Retinal pigment epithelial cell (primary cell): ENCODE measurements around the gene MAD2L2.
"Not testable (repeated sequence)": the region's sequence is repeated elsewhere in the genome, so short reads cannot be mapped to it uniquely, and the experiment has no call there.

Experiments
- DNase-seq: peaks from one replicate; pipeline ENCODE4 v3.0.0-alpha.2; 2010; ENCODE audit warnings: low read depth
- H3K4me3 ChIP-seq: 2 replicates; pipeline ENCODE4 v1.5.1; 2011; ENCODE audit warnings: mild to moderate bottlenecking, low read length, control low read depth, moderate library complexity
- CTCF ChIP-seq: conservative IDR thresholded peaks from 2 replicates; pipeline ENCODE4 v1.5.1; 2011; ENCODE audit warnings: low read depth, low read length, control low read depth, inconsistent platforms

The MAD2L2 gene

DNA sequence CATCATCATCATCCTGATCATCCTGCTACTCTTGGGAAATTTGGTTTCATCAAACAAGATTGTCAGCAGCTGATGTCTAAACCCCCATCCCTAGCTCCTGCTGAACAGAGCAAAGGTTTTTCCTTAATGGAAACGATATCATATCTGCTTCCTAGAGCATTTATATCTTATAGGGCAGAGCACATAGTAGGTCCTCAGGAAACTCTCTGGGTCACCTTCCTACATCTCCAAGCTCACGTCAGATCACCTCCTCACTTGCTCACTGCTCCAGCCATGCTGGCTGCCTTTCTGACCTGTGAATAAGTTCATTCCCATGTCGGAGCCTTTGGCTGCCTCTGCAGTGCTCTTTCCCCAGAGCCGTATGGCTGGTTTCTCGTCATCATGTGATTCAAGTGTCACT is 37.2 kb downstream of the MAD2L2 start:
- H3K4me3 ChIP-seq: no peak overlapping the region
- no peak for TF ChIP-seq CTCF
- no peak for DNase-seq

- DNase-seq: not testable (repeated sequence)
- peak; percentile 98 for TF ChIP-seq CTCF
Observed at GRCh38 chr1:11642418-11643017, 38.4 kb downstream of the MAD2L2 start.

DNA sequence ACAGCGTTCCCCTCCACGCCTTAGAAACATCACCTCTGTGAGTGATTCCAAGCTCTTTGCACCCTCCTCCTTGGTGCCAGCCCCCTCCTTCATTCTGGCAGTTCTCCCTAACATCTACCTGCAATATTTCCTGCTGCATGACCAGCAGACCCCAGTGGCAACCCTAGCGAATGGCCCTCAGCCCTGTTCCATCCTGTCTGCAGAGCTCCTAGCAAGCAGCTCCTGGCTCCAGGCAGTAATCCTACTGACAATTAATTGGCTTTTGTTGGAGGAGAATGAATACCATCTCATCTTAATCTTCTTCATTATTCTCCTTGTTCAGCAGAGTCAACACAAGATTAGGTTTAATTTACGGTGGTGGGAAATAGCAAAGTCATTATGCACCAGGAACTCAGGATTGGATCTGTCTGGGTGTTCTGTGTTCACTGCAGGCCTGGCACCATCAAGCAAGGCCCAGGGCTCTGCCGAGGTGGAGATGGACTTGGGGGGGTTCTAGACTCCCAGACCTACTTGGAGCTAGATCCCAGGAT is 39.1 kb downstream of the MAD2L2 start:
- TF ChIP-seq CTCF: no peak
- DNase-seq: no peak
- H3K4me3 ChIP-seq: no peak overlapping the region

More at GRCh38 chr1:11642418-11643017, 38.4 kb downstream of the MAD2L2 start:
- not testable (repeated sequence) for H3K4me3 ChIP-seq

DNA sequence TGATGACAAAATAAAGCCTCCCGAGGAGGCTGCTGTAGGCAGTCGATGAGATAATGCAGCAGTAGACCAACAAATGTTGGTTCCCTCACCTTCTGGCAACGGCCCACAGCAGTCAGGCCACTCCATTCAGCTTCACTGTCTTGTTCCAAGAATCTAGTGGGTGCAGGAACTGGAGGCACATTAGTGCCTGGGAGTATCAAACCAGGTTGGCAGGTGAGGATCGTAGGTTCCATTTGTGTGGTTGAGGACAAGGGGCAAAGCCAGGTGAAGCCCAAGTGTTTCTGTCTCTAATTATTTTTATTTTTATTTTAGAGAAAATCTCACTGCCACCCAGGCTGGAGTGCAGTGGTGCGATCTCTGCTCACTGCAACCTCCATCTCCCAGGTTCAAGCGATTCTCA is 40.0 kb downstream of the MAD2L2 start:
- TF ChIP-seq CTCF: no peak
- no peak for DNase-seq
- H3K4me3 ChIP-seq: no peak overlapping the region

- no peak for TF ChIP-seq CTCF
- H3K4me3 ChIP-seq: no peak overlapping the region
- DNase-seq: no peak
Observed at GRCh38 chr1:11640101-11640500, 40.8 kb downstream of the MAD2L2 start.

- no peak for TF ChIP-seq CTCF
- no peak overlapping the region for H3K4me3 ChIP-seq
Observed at GRCh38 chr1:11639372-11639771, 41.6 kb downstream of the MAD2L2 start.

DNA sequence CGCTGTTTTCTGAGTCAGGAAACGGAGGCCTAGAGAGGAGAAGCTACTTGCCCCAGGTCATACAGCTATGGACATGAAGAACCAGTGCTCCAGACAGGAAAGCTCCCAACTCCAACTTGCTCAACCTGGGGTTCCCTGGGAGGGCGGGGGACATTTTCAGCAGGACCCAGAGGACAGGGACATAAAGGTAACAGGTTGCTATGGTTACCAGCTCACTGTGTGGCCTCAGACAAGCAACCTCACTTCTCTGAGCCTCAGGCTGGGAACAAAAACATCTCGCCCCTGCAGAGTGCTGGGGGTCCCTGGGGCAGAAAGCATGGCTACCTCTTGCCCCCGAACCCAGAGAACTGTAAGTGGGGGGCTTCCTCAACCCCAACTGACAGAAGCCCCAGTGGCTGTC is 42.8 kb downstream of the MAD2L2 start:
- no peak for DNase-seq
- TF ChIP-seq CTCF: no peak
- no peak overlapping the region for H3K4me3 ChIP-seq

More at GRCh38 chr1:11639372-11639771, 41.6 kb downstream of the MAD2L2 start:
- no peak for DNase-seq
